Transverse colon (tissue), 4 donors: ENCODE results near the gene ATXN10. TPM values are rescaled to one million over a fixed set of nuclear protein-coding genes. Genes with fewer than 3 reads are reported as not detected.

ENCODE experiments used
- DNase-seq: peaks from one replicate; pipeline ENCODE4 v3.0.0-alpha.2; 2019
- H3K27ac ChIP-seq, 4 donors: fragments of 200-600 bp; sonication (generic); 2 replicates each; pipeline ENCODE4 v1.5.1; 2016 to 2018; ENCODE audit warnings: inconsistent platforms in 4 of 4
- H3K27me3 ChIP-seq: fragments of 200-600 bp; sonication (generic); 2 replicates; pipeline ENCODE4 v1.5.1; 2017; ENCODE audit warnings: inconsistent platforms
- H3K36me3 ChIP-seq, 4 donors: fragments of 200-600 bp; sonication (generic); 2 replicates each; pipeline ENCODE4 v1.5.1; 2017 to 2019; ENCODE audit warnings: inconsistent platforms in 4 of 4
- H3K4me1 ChIP-seq, 4 donors: fragments of 200-600 bp; sonication (generic); 2 replicates each; pipeline ENCODE4 v1.5.1; 2017 to 2020; ENCODE audit warnings: inconsistent platforms in 4 of 4
- H3K4me3 ChIP-seq, 4 donors: fragments of 200-600 bp; sonication (generic); 1 replicate in 1 of 4; 2 replicates in 3 of 4; pipeline versions ENCODE4 v1.5.1 to v1.6.1; 2017 to 2019; ENCODE audit warnings: inconsistent platforms in 4 of 4
- H3K9me3 ChIP-seq, 2 donors: fragments of 200-600 bp; sonication (generic); 2 replicates each; pipeline ENCODE4 v1.5.1; 2017 to 2019; ENCODE audit warnings: inconsistent platforms in 2 of 2
- CTCF ChIP-seq, 5 experiments: fragments of 200-600 bp in 3 of 5; fragments of 450-650 bp in 2 of 5; sonication (generic) in 3 of 5; IDR thresholded peaks; 1 replicate in 2 of 5; 2 replicates in 3 of 5; pipeline ENCODE4 v1.5.1; 2016 to 2017; ENCODE audit warnings: antibody characterized with exemption in 5 of 5, inconsistent platforms in 3 of 5, mild to moderate bottlenecking in 2 of 5, moderate library complexity in 1 of 5
- EP300 ChIP-seq: sonication (generic); formaldehyde crosslinking; IDR thresholded peaks from one replicate; pipeline ENCODE4 v1.6.1; 2017; ENCODE audit warnings: antibody characterized with exemption, low read depth
- POLR2A ChIP-seq: fragments of 450-650 bp; IDR thresholded peaks from one replicate; pipeline ENCODE4 v1.6.1; 2016; ENCODE audit warnings: antibody characterized with exemption, mild to moderate bottlenecking, moderate library complexity
- POLR2AphosphoS5 ChIP-seq, 3 donors: sonication (generic); formaldehyde crosslinking; IDR thresholded peaks; one replicate each; pipeline ENCODE4 v1.6.1; 2016; ENCODE audit warnings: antibody characterized with exemption in 3 of 3
- WGBS, 2 donors: methylation state at CpG; one replicate each; pipeline ENCODE4 v1.1.5; 2018; ENCODE audit warnings: low coverage in 1 of 2; 5-methylcytosine and 5-hydroxymethylcytosine counted together
- in situ Hi-C, 4 donors: fragments of 200-750 bp; cut with MboI; loops; one replicate each; pipeline versions ENCODE4 v1.15.0 to v1.15.1; 2017; ENCODE audit warnings: low sequenced_read_pairs in 3 of 4, low pct_ligation_motif_present in 1 of 4, low pct_unique_long_range_greater_than_20kb in 1 of 4
- intact Hi-C: fragments of 100-400 bp; cut with DNase I; formaldehyde crosslinking; loops from one replicate; pipeline ENCODE4 v1.15.1; 2023; ENCODE audit warnings: low total_unique reads
- total RNA-seq, 4 donors: library from RNA; depleted of rRNA; stranded (reverse); fragments of >200 nt; gene quantifications; one replicate each; pipeline ENCODE4 v1.1.0, GENCODE V29; 2016

ATXN10 gene
- total RNA-seq, 4 donors from 2014 or later: 27.3 to 88.3 (median 47.8) TPM

- DNase-seq: no peak
- no peak overlapping the region for H3K4me3 ChIP-seq
- no peaks in the 10 kb centered on the region for H3K27me3 ChIP-seq
- H3K9me3 ChIP-seq: no peaks in the 10 kb centered on the region
- no peak for TF ChIP-seq CTCF (IDR thresholded peaks at IDR 0.05)
- no peak for TF ChIP-seq POLR2A
- no peak for TF ChIP-seq EP300
- TF ChIP-seq POLR2AphosphoS5 (IDR thresholded peaks at IDR 0.05): no peak
- no peaks in the 10 kb centered on the region for H3K4me1 ChIP-seq
- no peak overlapping the region for H3K27ac ChIP-seq
- intact Hi-C loops (no loop called here), in situ Hi-C loops (no loop called here)
- peaks cover 0 to 8% (median 0%) of the 10 kb centered on the region in 4 donors for H3K36me3 ChIP-seq
- 84% methylated on average over 4 to 8 of the region's 8 CpGs for WGBS, 2 donors
Observed at GRCh38 chr22:45840483-45840882, 168.8 kb downstream of the ATXN10 start.

GRCh38 chr22:45842291-45842991, 170.8 kb downstream of the ATXN10 start:
- H3K9me3 ChIP-seq: no peaks in the 10 kb centered on the region
- TF ChIP-seq POLR2AphosphoS5 (IDR thresholded peaks at IDR 0.05): no peak
- TF ChIP-seq CTCF (IDR thresholded peaks at IDR 0.05): no peak
- no peak for TF ChIP-seq POLR2A
- H3K36me3 ChIP-seq: peaks cover 0 to 9% (median 0%) of the 10 kb centered on the region in 4 donors
- H3K4me1 ChIP-seq: no peaks in the 10 kb centered on the region
- WGBS, 2 donors: 84 to 94% methylated on average over 7 to 12 of the region's 12 CpGs
- no peak for DNase-seq
- H3K4me3 ChIP-seq: no peak overlapping the region
- intact Hi-C loops (no loop called here), in situ Hi-C loops (no loop called here)
- no peak overlapping the region for H3K27ac ChIP-seq
- no peaks in the 10 kb centered on the region for H3K27me3 ChIP-seq

GRCh38 chr22:45843031-45843430, 171.4 kb downstream of the ATXN10 start:
- no peak for DNase-seq
- no peaks in the 10 kb centered on the region for H3K9me3 ChIP-seq
- TF ChIP-seq CTCF (IDR thresholded peaks at IDR 0.05) (no peak), POLR2A (no peak), EP300 (no peak), POLR2AphosphoS5 (IDR thresholded peaks at IDR 0.05) (no peak)
- WGBS, 2 donors: 83% methylated on average over 6 to 7 of the region's 7 CpGs
- H3K27ac ChIP-seq: no peak overlapping the region
- H3K27me3 ChIP-seq: no peaks in the 10 kb centered on the region
- peaks cover 0 to 14% (median 0%) of the 10 kb centered on the region in 4 donors for H3K36me3 ChIP-seq
- in situ Hi-C loops (no loop called here), intact Hi-C loops (no loop called here)
- no peaks in the 10 kb centered on the region for H3K4me1 ChIP-seq
- no peak overlapping the region for H3K4me3 ChIP-seq

- in situ Hi-C loops: no loop called here
- 82 to 84% methylated on average over 2 of the region's 2 CpGs for WGBS, 2 donors
Observed at GRCh38 chr22:45843986-45844385, 172.4 kb downstream of the ATXN10 start.

More at GRCh38 chr22:45843986-45844385, 172.4 kb downstream of the ATXN10 start:
- H3K27me3 ChIP-seq: no peaks in the 10 kb centered on the region
- no peak for DNase-seq
- no peaks in the 10 kb centered on the region for H3K4me1 ChIP-seq
- peaks cover 0 to 14% (median 0%) of the 10 kb centered on the region in 4 donors for H3K36me3 ChIP-seq
- intact Hi-C loops: no loop called here
- H3K4me3 ChIP-seq: no peak overlapping the region
- H3K9me3 ChIP-seq: no peaks in the 10 kb centered on the region
- TF ChIP-seq EP300 (no peak), POLR2AphosphoS5 (IDR thresholded peaks at IDR 0.05) (no peak), CTCF (IDR thresholded peaks at IDR 0.05) (no peak), POLR2A (no peak)
- no peak overlapping the region for H3K27ac ChIP-seq
